GM18511 (cell line): ENCODE results near the gene FKBP4.
"Not testable (repeated sequence)": the region's sequence is repeated elsewhere in the genome, so short reads cannot be mapped to it uniquely, and the experiment has no call there.

Experiments
- ATAC-seq: cut with Tn5 transposase; IDR thresholded peaks from one replicate; pipeline ENCODE4 v1.9.1; 2021; ENCODE audit warnings: mild to moderate bottlenecking, moderate library complexity; ENCODE audit not compliant: unreplicated experiment

Gene FKBP4

GRCh38 chr12:2794736-2795289 is at the start of gene FKBP4:
Gene FKBP4 (plus strand): TSS chr12:2794970. CDS start chr12:2795140, 170 bp downstream.
- ATAC-seq = peak; percentile 83

DNA sequence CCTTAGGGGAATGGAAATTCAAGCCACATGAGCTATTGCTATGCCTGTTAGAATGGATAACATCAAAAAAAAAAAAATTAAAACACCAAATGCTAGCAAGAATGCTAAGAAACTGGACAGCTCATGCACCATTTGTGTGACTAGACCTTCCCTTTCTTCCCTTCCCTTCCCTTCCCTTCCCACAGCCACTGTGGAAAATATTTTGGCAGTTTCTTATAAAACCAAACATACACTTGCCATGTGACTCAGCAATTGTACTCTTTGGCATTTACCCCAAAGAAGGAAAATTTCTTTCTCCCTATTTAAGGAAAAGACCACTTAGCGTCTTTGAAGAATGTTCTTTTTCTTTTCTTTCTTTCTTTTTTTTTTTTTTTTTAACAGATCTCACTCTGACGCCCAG is 49.1 kb upstream of the FKBP4 start:
- no peak for ATAC-seq

DNA sequence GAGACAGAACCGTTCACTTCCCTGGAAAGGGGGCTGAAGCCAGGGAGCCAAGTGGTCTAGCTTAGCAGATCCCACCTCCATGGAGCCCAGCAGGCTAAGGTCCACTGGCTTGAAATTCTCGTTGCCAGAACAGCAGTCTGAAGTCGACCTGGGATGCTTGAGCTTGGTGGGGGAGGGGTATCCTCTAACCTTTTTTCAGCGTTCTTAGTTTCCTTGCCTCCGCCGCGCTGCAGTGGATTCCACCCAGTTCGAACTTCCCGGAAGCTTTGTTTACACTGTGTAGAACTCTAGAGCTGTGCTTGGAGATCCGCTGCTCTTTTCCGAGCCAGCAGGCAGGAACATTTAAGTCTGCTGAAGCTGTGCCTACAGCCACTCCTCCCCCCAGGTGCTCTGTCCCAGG is 45.2 kb upstream of the FKBP4 start:
- ATAC-seq = no peak

DNA sequence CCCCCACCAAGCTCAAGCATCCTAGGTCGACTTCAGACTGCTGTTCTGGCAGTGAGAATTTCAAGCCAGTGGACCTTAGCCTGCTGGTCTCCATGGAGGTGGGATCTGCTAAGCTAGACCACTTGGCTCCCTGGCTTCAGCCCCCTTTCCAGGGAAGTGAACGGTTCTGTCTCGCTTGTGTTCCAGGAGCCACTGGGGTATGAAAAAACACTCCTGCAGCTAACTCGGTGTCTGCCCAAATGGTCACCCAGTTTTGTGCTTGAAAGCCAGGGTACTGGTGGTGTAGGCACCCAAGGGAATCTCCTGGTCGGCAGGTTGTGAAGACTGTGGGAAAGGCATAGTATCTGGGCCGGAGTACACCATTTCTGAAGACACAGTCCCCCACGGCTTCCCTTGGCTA is 44.6 kb upstream of the FKBP4 start:
- no peak for ATAC-seq

- ATAC-seq = no peak
These were observed 43.5 kb upstream of the FKBP4 start for GRCh38 chr12:2751230-2751629.

DNA sequence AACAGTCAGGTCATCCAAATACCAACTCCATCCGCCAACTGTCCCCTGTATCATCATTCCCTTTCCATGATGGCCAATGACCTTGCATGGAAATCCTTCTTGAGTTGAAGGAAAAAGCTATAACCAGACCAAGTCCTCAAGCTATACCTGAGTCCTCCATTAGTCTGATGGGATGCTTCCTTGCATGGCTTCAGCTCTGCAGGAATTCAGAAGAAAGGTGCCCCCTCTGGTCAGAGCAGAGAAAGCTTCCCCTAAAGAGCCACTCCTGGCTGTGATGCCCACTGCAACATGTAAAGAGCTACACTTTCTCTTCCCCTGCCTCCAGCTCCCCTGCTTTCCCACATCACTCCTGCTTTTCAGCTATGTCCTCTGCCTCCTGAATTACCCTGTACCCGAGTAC is 43.1 kb upstream of the FKBP4 start:
- no peak for ATAC-seq

- ATAC-seq = no peak
These were observed 41.9 kb upstream of the FKBP4 start for GRCh38 chr12:2752676-2753371.

DNA sequence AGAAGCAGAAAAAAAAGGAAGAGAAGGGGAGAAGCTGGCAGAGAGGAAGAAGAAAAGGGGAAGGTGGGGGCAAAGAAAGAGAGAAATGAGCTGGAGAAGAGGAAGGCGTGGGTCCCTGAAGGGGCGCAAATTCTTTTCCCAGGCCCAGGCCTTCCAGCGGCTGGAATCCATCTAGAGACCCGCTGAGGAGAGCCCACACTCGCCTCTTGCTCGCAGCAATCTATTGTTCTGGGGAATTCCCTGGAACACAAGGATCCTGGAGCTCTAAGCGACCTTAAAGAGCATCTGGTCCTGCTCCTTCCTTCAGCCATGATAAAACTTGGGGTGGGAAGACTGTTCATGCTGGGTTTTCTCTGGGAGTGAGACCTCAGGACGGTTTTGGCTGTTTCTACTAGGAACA is 41.2 kb upstream of the FKBP4 start:
- ATAC-seq = no peak

GRCh38 chr12:2754208-2754607 is 40.6 kb upstream of the FKBP4 start:
- ATAC-seq = no peak

DNA sequence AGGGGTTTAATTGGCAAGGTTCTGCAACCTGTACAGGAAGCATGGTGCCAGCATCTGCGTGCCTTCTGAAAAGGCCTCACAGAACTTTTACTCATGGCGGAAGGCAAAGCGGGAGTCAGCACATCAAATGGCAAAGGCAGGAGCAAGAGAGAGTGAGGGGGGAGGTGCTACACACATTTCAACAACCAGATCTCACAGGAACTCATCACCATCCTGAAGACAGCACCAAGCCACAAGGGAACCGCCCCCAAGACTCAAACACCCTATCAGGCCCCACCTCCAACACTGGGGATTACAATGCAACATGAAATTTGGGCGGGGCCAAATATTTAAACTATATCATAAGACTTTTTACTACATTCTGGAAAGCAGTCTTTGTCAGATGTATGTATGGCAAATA is 38.0 kb upstream of the FKBP4 start:
- no peak for ATAC-seq

DNA sequence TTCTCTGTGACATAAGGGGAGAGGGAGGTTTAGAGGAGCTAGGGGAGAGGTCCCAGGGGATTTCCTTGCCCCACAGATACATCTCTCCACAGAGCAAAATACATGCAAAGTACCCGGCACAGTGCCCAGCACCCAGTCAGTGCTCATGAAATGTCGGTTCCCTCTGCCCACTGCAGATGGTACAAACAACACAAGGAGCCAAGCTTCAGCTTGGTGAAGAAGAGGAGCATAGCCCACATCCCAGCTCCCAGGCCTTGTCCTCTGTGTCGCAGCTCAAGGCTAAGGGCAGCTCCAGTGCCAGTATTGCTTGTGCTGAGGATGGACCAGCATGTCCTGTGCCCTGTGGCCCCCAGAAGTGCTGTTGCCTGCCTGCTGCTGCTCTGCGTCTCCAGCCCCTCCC is 35.0 kb upstream of the FKBP4 start:
- no peak for ATAC-seq

GRCh38 chr12:2764398-2764797 is 30.4 kb upstream of the FKBP4 start:
- ATAC-seq = no peak

GRCh38 chr12:2765052-2765451 is 29.7 kb upstream of the FKBP4 start:
- ATAC-seq = no peak

DNA sequence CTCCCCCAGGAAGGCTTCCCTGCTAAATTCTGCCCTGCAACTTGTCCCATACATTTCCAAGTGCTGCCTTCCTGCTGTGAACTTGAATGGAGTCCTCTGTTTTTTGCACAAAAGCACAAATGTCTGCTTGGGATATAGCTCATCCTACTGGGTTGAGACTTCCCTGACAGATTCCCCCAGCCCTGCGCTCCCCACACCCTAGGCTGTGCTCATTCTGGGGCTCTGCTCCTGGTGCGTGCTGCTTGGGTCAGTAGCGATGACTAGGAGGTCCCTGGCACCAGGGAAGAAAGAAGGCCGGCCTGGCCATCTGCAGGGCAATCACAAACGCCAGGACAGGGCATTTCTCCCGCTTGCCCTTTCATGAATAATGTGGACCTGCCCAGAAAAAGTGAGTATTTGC is 29.2 kb upstream of the FKBP4 start:
- no peak for ATAC-seq

DNA sequence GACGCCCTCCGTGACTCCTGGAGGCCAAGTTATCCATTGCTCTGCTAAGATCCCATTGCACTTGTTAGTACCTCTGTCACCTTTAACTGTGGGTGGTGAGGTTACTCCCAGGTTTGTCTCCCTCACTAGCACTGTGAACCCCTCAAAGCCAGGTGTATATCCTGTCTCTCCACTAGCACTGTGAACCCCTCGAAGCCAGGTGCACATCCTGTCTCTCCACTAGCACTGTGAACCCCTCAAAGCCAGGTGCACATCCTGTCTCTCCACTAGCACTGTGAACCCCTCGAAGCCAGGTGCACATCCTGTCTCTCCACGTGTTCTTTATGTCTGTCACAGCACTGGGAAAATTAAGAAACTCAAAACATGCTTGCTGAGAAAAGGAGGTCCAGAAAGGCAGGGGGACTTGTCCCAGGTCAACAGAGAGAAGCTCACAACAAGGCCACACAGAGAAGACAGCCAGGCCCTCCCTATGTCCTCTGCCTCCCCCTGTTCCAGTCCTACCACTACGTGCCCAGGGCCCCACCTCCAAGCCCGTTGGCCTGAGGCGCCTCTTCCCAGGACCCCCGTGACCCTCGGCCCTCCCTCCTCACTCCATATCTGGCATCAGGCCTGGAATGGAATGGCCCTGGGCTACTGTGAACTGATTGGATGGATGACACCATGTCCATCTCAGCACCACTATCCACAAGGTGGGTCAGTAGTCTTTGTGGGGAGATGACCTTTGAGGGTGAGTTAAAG is 26.4 kb upstream of the FKBP4 start:
- no peak for ATAC-seq

GRCh38 chr12:2769866-2770533 is 24.8 kb upstream of the FKBP4 start:
- no peak for ATAC-seq

GRCh38 chr12:2770544-2770943 is 24.2 kb upstream of the FKBP4 start:
- ATAC-seq = not testable (repeated sequence)

DNA sequence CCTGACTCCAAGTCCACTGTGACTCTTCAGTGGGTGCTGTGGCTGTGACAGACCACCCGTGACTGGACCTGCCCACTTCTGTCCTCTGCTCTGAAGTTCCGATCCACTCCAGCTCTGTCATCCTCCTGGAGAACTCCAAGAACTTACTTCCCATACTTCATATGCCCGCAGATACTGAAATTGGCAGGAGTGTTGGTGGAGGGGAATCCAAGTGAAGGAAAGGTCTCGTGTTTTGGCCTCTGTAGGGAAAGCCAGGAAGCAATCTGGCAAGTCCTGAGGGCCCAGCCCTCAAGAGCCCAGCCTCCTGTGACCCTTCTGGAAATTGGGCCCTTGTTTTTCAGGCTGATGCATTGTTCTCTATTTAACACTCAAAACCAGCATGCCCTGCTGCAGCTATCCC is 22.4 kb upstream of the FKBP4 start:
- ATAC-seq = no peak

DNA sequence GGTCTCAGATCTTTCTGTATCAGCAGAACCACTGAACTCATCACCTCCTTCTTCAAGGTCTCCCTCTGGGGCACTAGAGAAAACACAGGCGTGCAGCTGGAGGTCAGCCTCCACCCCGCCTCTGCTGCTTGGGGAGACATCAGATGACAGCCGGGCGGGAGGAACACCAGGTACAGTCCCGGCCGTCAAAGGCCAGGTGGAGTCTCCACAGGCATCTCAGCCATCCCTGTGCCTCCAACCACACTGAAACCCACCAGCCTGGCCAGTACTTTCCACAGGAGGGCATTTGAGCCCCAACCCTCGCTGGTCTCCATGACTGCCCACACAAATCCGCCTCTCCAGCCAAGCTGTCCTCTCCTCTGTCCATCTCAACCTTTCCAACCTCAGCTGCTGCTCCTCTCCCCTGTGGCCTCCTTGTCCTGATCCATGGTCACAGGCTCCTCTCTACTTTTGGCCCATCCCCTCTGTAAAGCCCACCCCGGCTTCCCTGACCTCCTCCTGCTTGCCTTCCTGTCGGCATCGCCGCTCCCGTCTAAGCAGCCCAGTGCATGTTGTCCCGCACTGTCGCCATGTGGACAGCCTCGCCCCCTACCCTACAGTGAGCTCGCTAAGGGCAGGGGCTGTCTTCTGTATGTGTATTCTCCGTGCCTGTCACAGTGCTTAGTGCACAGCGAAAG is 21.4 kb upstream of the FKBP4 start:
- no peak for ATAC-seq

DNA sequence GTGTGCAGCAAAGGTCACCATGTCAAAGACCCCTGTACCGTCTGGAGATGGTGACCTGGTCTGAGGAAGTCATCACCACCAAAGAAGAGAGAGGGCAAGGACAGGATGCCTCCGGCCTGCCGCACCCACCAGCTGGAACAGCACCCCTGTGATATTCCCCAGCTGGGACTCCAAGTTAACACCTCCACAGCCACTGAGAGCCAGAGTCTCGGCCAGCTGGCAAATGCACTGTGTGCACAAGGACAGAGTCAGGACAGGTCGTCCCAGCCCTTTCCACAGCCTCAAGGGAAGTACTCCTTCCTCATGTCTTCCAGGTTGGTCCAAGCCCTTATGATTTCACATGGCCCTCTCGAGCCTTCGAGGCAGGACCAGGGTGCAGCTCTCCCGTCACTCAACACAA is 19.3 kb upstream of the FKBP4 start:
- no peak for ATAC-seq

DNA sequence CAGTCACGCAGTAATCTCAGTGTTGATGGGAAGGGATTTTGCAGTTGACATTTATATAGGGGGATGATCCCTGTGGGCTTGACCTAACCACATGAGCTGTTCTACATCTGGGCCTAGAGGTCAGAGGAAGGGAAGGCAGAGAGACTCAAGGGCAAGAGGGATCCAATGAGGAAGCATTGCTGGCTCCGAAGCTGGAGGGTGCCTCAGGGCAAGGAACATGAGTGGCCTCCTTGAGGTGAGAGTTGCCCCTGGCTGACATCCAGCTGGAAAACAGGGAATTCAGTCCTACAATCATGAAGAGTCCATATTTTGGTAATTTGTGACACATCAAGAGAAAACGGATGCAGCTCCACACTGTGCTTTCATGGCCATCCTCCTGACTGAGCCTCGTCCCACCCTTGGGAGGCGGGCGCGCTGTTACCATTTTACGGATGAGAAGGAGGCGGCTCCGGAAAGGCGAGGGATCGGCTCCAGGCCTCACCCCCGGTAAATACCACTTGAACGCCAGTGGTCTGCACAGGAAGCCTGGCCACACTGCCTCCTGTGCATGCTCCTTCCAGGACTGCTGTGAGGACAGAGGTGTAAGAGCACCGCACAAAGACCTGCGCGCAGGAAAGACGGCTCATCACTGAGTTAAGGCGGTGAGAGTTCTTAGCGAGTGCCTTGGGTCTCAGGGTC is 18.5 kb upstream of the FKBP4 start:
- ATAC-seq = no peak
